Measurements from ENCODE around the gene TLE5. TPM values are rescaled to one million over a fixed set of nuclear protein-coding genes. Genes with fewer than 3 reads are reported as not detected.
A peak's percentile ranks its signal among the peaks of the same experiment; 100 is the strongest.

The TLE5 gene
- total RNA-seq, 4 donors from 2014 or later = 339 to 403 (median 382) TPM

DNA sequence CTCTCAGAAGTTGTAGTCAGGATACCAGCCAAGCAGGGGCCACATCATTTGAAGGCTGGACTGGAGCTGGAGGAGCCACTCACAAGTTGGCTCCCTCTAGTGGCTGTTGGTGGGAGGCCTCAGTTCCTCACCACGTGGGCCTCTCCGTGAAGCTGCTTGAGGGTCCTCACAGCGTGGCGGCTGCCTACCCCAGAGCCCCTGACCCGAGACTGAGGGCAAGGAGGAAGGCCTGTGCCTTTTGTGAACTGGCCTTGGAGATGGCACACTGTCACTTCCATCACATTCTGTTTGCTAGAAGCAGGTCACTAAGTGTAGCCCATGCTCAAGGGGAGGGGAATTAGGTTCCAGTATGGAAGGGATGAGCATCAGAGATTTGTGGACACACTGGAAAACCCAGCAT lies 46.5 kb upstream of the TLE5 start:
- peak in 1 of 2 donors; percentile 80 for DNase-seq (ENCODE audit: low spot score in 2 of 2)
- peaks cover 28% of the 10 kb centered on the region for H3K36me3 ChIP-seq
- no peak for TF ChIP-seq POLR2A (IDR thresholded peaks at IDR 0.05)
- TF ChIP-seq CTCF (IDR thresholded peaks at IDR 0.05) = peak; percentile 58 to 87
- H3K27me3 ChIP-seq = no peaks in the 10 kb centered on the region
- H3K9me3 ChIP-seq = no peaks in the 10 kb centered on the region
- H3K4me1 ChIP-seq = peaks cover 37% of the 10 kb centered on the region
- no peak overlapping the region for H3K27ac ChIP-seq
- no CpG with 5 or more reads among the region's 5 CpGs for WGBS
- no peak overlapping the region for H3K4me3 ChIP-seq

- no peak overlapping the region for H3K4me3 ChIP-seq
- no peak for TF ChIP-seq CTCF (IDR thresholded peaks at IDR 0.05)
- TF ChIP-seq EP300 (IDR thresholded peaks at IDR 0.05) = no peak
- no peak for TF ChIP-seq POLR2AphosphoS5 (IDR thresholded peaks at IDR 0.05)
- TF ChIP-seq POLR2A (IDR thresholded peaks at IDR 0.05) = no peak
- no peak for DNase-seq (ENCODE audit: low spot score in 2 of 2)
- no peaks in the 10 kb centered on the region for H3K27me3 ChIP-seq
- H3K9me3 ChIP-seq = no peaks in the 10 kb centered on the region
- 88% methylated on average over 6 of the region's 7 CpGs for WGBS
- peaks cover 43% of the 10 kb centered on the region for H3K4me1 ChIP-seq
- H3K27ac ChIP-seq = no peak overlapping the region
- H3K36me3 ChIP-seq = peaks cover 19% of the 10 kb centered on the region
Observed at GRCh38 chr19:3107658-3108057, 45.4 kb upstream of the TLE5 start.

- Histone ChIP-seq H3K9me3 (no peaks in the 10 kb centered on the region), H3K36me3 (peaks cover 17% of the 10 kb centered on the region), H3K4me1 (peaks cover 46% of the 10 kb centered on the region), H3K27ac (no peak overlapping the region), H3K27me3 (no peaks in the 10 kb centered on the region), H3K4me3 (no peak overlapping the region)
- DNase-seq (ENCODE audit: low spot score in 2 of 2) = no peak
- TF ChIP-seq POLR2A (IDR thresholded peaks at IDR 0.05) = no peak
- no peak for TF ChIP-seq POLR2AphosphoS5 (IDR thresholded peaks at IDR 0.05)
- no peak for TF ChIP-seq CTCF (IDR thresholded peaks at IDR 0.05)
- TF ChIP-seq EP300 (IDR thresholded peaks at IDR 0.05) = no peak
- 95% methylated on average over 10 of the region's 17 CpGs for WGBS
Observed at GRCh38 chr19:3106509-3107141, 44.3 kb upstream of the TLE5 start.

DNA sequence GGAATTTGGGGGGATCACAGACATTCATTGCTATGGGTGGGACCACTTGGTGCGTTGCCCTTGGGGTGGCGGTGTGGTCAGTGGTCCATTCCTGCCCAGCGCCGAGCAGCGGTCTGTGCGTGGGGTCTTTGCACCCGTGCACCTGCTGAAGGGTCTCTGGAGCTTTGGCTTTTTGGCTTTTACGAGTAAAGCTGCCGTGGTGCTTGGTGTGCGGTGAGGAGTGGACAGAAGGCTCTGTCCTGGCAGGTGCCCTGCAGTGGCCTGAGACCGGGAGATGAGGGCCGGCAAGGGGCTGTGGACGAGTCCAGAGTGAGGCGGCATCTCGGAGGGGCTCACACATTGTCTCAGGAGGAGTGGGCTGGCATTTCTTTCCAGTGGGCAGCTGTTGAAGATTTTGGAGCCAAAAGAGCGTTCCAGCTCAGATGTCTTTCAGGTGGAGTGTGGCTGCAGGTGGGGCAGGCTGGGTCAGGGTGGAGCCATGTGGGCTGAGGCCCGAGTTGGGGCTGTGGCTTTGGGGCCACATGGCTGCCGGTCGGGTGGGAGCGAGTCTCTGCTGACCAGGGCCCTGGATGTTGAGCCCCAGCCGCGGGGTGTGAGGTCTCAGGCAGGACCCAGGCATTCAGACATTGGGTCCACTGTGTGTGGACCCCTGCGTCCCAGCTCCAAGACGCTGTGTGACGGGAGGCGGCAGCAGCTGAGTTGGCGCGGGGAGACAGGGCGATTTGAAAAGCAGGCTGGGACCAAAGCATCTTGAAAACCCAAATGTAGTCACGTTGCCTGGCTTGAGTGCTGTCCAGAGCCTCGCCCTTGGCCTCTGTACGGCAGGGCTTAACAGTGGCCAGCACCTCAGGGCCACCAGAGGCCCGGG lies 43.6 kb upstream of the TLE5 start:
- TF ChIP-seq CTCF (IDR thresholded peaks at IDR 0.05) = no peak
- no peak for TF ChIP-seq EP300 (IDR thresholded peaks at IDR 0.05)
- TF ChIP-seq POLR2A (IDR thresholded peaks at IDR 0.05) = no peak
- no peak for TF ChIP-seq POLR2AphosphoS5 (IDR thresholded peaks at IDR 0.05)
- 82% methylated on average over 14 of the region's 33 CpGs for WGBS
- peaks cover 9% of the 10 kb centered on the region for H3K36me3 ChIP-seq
- peak in 1 of 2 donors; percentile 60 for DNase-seq (ENCODE audit: low spot score in 2 of 2)
- H3K27me3 ChIP-seq = no peaks in the 10 kb centered on the region
- no peak overlapping the region for H3K27ac ChIP-seq
- peaks cover 52% of the 10 kb centered on the region for H3K4me1 ChIP-seq
- H3K4me3 ChIP-seq = no peak overlapping the region
- H3K9me3 ChIP-seq = no peaks in the 10 kb centered on the region

GRCh38 chr19:3104708-3104983 lies 42.4 kb upstream of the TLE5 start:
- no CpG with 5 or more reads among the region's 10 CpGs for WGBS
- Histone ChIP-seq H3K36me3 (no peaks in the 10 kb centered on the region), H3K9me3 (no peaks in the 10 kb centered on the region), H3K4me3 (no peak overlapping the region), H3K27ac (no peak overlapping the region), H3K4me1 (peaks cover 65% of the 10 kb centered on the region), H3K27me3 (no peaks in the 10 kb centered on the region)
- TF ChIP-seq CTCF (IDR thresholded peaks at IDR 0.05) (no peak), EP300 (IDR thresholded peaks at IDR 0.05) (no peak), POLR2A (IDR thresholded peaks at IDR 0.05) (no peak), POLR2AphosphoS5 (IDR thresholded peaks at IDR 0.05) (no peak)
- no peak for DNase-seq (ENCODE audit: low spot score in 2 of 2)

Measured in suprapubic skin (tissue), 4 donors.